NOMO-1 (cell line): ENCODE data around the gene NME5.
A peak's percentile ranks its signal among the peaks of the same experiment; 100 is the strongest.
"Not testable (repeated sequence)": the region's sequence is repeated elsewhere in the genome, so short reads cannot be mapped to it uniquely, and the experiment has no call there.

ENCODE experiments used
- DNase-seq, 2 experiments: peaks; one replicate each; lab custom pipeline; 2025; ENCODE audit not compliant: unreplicated experiment in 2 of 2; lab: John Stamatoyannopoulos, UW

NME5 gene, protein sequence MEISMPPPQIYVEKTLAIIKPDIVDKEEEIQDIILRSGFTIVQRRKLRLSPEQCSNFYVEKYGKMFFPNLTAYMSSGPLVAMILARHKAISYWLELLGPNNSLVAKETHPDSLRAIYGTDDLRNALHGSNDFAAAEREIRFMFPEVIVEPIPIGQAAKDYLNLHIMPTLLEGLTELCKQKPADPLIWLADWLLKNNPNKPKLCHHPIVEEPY

GRCh38 chr5:138138949-138139780, at the start of gene NME5:
Gene NME5, minus strand, starts transcription at chr5:138139428. Its CDS starts 648 bp downstream, at chr5:138138780.
- no peak for DNase-seq

DNA sequence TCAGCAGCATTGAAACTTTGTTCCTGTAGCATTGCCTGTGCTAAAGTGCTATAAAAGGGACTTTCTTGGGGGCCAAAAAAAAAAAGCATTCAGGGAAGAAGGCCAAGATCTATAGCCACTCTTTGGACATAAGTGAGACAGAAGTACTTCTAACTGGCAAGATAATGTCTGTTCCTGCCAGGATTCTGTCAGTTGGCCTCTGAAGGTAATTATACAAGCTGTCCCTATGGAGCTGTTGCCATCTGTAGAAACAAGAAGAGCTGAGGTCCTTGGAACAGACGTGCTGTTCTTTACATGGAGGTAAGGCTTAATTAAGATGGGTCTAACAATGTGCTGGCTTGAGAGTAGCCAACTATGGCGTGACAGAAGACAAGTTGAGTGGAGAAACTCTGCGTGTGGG, 49.4 kb upstream of the NME5 start:
- DNase-seq = no peak

- peak; percentile 87 to 97 for DNase-seq
Observed at GRCh38 chr5:138186002-138186447, 46.8 kb upstream of the NME5 start.

DNA sequence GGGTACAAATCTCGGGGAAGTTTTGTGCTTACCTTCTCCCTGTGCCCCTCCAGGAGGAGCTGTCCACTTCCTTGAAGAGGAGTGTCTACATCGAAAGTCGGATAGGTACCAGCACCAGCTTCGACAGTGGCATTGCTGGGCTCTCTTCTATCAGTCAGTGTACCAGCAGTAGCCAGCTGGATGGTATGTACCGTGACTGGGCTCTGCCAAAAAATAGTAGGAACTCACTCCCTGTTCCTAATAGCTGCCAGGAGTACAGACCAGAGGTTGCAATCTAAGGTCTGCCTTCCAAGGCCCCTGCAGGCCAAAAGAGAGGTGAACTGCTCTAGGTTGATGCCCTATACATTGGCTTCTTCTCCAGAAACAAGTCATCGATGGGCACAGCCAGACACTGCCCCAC, 43.6 kb upstream of the NME5 start:
- DNase-seq = no peak

DNA sequence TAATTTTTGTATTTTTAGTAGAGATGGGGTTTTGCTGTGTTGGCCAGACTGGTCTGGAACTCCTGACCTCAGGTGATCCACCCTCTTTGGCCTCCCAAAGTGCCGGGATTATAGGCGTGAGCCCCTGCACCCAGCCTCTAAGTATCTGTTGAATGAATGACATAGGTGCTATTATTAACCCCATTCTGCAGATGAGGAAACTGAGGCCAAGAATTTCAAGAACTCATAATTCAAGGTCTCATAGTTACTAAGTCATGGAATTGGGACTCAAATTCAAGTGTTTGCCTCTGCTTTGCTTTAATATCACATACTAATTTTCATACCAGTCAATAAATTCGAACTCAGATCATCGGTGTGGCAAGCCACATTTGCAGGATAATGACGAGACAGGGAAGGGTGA, 41.6 kb upstream of the NME5 start:
- no peak for DNase-seq

DNA sequence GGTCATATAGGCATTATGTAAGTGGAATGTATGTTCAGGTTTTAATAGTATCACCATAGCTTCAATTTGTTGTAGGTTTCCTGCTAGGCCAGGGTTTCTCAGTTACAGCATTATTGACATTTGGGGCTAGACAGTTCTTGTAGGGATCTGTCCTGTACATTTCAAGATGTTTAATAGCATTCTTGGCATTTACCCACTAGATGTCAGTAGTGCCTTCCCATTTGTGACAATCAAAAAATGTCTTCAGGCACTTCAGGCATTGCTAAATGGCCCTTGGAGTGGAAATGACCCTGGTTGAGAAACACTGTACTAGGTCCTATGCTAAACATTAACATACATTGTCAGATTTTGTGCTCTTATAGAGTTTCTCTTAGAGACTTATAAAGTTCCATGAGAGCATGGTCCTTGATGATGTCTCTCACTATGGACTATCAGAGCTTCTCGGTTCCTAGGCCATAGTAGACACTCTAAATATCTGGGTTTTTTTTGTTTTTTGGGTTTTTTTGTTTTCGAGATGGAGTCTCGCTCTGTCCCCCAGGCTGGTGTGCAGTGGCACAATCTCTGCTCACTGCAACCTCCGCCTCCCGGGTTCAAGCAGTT, 41.1 kb upstream of the NME5 start:
- DNase-seq = peak; percentile 68 to 95

DNA sequence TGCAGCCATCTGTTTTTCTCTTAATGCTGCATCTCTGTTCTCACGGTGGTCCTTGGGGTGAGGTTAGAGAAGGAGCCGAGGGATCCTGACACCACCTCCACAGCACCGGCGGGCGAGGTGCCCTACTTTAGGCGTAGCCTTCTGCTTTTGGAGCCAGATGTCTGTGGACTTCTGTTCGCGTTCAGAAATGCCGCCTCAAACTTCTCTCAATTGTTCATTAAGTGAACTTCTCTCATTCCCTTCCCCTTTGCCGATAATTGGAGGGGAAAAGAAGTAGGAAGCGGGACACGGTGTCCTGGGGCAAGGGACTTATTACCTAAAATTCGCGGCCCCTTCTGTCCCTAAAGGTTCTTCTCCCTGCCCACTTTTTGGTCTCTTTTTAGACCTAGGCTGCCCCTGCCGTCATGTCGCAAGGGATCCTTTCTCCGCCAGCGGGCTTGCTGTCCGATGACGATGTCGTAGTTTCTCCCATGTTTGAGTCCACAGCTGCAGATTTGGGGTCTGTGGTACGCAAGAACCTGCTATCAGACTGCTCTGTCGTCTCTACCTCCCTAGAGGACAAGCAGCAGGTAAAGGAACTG, 40.1 kb upstream of the NME5 start:
- peak; percentile 4 to 32 for DNase-seq

DNA sequence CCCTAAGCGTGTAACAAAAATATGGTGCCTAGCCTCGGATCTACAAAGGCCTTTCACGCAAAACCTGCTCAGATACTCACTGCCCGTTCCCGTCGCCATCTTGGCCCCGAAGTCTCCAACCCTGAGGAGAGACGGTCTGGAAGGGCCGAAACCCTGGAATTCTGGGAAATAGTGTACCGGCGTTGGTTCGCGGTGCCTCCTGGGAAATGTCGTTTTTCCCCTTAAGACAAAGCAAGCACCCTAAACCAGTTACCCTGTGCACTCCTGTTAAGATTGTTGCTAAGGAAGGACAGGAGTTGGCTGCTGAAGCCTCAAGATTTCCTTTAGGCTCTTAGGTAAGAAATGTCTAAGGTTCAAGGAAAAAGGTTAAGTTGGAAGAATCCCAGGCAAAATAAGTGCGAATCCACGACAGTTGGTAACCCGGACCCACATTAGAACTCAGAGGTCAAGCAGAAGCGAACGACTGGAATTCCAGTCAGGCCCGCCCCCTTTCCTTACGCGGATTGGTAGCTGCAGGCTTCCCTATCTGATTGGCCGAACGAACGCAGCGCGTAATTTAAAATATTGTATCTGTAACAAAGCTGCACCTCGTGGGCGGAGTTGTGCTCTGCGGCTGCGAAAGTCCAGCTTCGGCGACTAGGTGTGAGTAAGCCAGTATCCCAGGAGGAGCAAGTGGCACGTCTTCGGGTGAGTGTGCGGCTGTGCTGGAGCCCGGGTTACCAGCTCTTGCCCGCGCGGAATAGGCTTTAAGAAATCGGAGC, 39.5 kb upstream of the NME5 start, which contains the start of the genes BRD8 and KIF20A:
Gene BRD8 (minus strand): TSS at position 115 of the 761 bp plus-strand sequence. CDS start 16 bp downstream, at position 99.
Gene KIF20A (plus strand): TSS at position 597 of the 761 bp plus-strand sequence. CDS start 569 bp downstream, outside the sequence.
- DNase-seq = peak; percentile 97 to 99

GRCh38 chr5:138177941-138178515, 38.8 kb upstream of the NME5 start:
- peak; percentile 2 to 35 for DNase-seq

GRCh38 chr5:138170299-138170698, 31.1 kb upstream of the NME5 start:
- no peak for DNase-seq

DNA sequence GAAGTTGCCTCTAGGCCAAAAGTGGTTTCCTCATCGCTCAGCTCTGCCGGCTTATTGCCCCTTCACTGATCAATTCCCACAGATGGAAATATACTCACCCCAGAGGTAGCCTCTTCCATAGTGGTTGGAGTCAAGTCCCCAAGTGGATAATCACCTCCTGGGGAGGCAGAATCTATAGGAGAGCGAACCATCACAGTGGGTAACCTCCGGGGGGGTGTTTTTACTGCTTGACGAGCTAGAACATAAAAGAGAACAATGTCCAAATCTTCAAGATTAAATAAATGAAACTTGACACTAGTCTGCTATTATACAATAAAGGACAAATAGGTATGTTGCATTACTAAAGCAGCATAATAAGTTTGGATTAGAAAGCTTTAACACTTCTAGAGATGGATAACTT, 29.9 kb upstream of the NME5 start:
- no peak for DNase-seq

DNA sequence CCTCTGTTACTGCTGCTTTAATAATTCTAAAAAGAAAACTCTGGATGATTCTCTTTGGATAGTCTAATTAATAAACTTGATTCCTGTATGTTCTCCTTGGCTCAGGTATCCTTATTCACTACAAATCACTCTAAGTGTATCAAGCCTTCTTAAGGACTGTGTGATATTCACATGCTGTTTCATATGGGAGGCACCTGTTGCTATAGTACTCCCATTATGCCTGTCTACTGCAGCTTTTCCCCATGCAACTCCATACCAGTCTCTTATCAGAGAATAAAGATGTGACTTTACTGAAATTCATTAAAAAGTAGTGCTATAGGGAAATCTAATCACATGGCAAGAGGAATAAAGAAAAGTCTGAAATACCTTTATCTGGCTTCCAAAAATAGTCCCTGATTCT, 24.5 kb upstream of the NME5 start:
- no peak for DNase-seq

GRCh38 chr5:138160706-138161105, 21.5 kb upstream of the NME5 start:
- no peak for DNase-seq

GRCh38 chr5:138159666-138160065, 20.4 kb upstream of the NME5 start:
- DNase-seq = no peak

DNA sequence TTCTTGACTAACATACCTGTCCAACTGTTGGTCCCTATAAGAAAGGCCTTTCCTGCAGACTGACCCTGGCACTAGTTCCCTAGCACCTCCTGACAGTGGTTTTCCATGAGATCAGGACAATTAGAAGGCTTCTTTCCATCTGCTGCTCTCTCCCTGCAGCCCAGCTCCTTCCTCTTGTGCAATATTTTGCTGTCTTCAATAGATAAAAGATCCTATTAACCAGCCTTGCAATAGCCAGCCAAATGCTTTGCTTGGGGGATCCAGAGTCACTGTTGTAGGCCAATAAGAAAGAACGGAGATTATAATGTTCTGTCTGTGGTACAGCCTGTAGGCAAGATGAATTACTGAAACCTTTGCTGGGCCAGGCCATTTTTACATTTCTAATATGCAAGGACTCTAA, 18.4 kb upstream of the NME5 start:
- DNase-seq = no peak

DNA sequence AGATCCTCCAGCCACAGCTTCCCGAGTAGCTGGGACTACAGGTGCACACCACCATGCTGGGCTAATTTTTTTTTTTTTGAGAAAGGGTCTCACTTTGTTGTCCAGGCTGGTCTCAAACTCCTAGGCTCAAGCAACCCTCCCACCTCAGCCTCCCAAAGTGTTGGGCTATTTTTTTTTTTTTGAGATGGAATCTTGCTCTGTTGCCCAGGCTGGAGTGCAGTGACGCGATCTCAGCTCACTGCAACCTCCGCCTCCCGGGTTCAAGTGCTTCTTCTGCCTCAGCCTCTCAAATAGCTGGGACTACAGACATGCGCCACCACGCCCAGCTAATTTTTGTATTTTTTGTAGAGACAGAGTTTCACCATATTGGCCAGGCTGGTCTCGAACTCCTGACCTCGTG, 16.7 kb upstream of the NME5 start:
- DNase-seq = not testable (repeated sequence)

- no peak for DNase-seq
Observed at GRCh38 chr5:138149530-138149929, 10.3 kb upstream of the NME5 start.

- DNase-seq = no peak
Observed at GRCh38 chr5:138148811-138149210, 9.6 kb upstream of the NME5 start.

DNA sequence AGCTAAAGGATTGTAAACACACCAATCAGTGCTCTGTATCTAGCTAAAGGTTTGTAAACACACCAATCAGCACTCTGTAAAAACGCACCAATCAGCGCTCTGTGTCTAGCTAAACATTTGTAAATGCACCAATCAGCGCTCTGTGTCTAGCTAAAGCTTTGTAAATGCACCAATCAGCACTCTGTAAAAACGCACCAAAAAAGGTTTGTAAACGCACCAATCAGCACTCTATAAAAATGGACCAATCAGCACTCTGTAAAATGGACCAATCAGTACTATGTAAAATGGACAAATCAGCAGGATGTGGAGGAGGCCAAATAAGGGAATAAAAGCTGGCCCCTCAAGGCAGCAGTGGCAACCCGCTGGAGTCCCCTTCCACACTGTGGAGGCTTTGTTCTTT, 4.3 kb upstream of the NME5 start:
- DNase-seq = not testable (repeated sequence)

- no peak for DNase-seq
Observed at GRCh38 chr5:138141734-138142133, 2.5 kb upstream of the NME5 start.
